HEK293T (cell line): Measurements from ENCODE around the gene ELMOD1.

Source experiments
- ARNT ChIP-seq: fragments of 450-650 bp; IDR thresholded peaks from 2 replicates; pipeline ENCODE4 v1.6.1; 2017; ENCODE audit warnings: mild to moderate bottlenecking
- FOXM1 ChIP-seq: fragments of 450-650 bp; IDR thresholded peaks from 2 replicates; pipeline ENCODE4 v1.6.1; 2017; ENCODE audit warnings: mild to moderate bottlenecking, borderline replicate concordance
- NFRKB ChIP-seq: fragments of 450-650 bp; IDR thresholded peaks from 2 replicates; pipeline ENCODE4 v1.6.1; 2016; ENCODE audit warnings: mild to moderate bottlenecking, moderate library complexity
- SP1 ChIP-seq: fragments of 450-650 bp; IDR thresholded peaks from 2 replicates; pipeline ENCODE4 v1.6.1; 2017
- SUZ12 ChIP-seq: fragments of 450-650 bp; IDR thresholded peaks from 2 replicates; pipeline ENCODE4 v1.6.1; 2016; ENCODE audit warnings: mild to moderate bottlenecking

- TF ChIP-seq ARNT (no peak), FOXM1 (no peak), SP1 (no peak), SUZ12 (no peak), NFRKB (no peak)
Measured at GRCh38 chr11:107545101-107545514, 45.8 kb upstream of the ELMOD1 start.
